GM12892 (cell line): Measurements from ENCODE around the gene TRABD2A.
"Not testable (repeated sequence)": the region's sequence is repeated elsewhere in the genome, so short reads cannot be mapped to it uniquely, and the experiment has no call there.

Source experiments
- POLR2AphosphoS5 ChIP-seq: IDR thresholded peaks from 2 replicates; pipeline ENCODE4 v1.6.1; 2011; ENCODE audit warnings: low read depth, low read length, control low read depth
- TAF1 ChIP-seq: IDR thresholded peaks from 2 replicates; pipeline ENCODE4 v1.6.1; 2011; ENCODE audit warnings: low read depth, mild to moderate bottlenecking, control low read depth, low read length, borderline replicate concordance

DNA sequence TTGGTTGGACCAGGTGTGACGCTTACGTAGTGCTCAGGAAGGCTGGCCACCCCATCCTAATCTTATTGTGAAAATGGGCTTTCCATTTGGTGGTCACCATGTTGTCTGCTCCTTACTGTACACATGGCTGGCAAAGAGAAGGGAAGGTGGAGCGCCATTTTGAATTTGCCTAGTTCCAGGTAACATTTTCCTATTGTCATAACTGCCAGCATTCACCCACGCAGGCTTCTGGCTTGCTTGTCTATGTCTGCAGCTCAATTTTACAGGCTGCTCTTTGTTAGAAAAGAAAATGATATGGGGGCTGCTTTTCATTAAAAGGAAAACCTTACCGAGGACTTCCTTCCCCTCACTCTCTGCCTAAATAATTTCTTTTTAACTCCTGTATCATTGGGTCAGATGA, 36.9 kb upstream of the TRABD2A start:
- TF ChIP-seq TAF1, POLR2AphosphoS5: not testable (repeated sequence)
